PFSK-1 (cell line): ENCODE data around the gene DGKI.

ENCODE experiments used
- POLR2AphosphoS5 ChIP-seq: IDR thresholded peaks from 2 replicates; pipeline ENCODE4 v1.6.1; 2012; ENCODE audit warnings: low read depth, mild to moderate bottlenecking, control low read depth, low read length, moderate library complexity
- SIN3A ChIP-seq: IDR thresholded peaks from 2 replicates; pipeline ENCODE4 v1.6.1; 2012; ENCODE audit warnings: mild to moderate bottlenecking, low read length, moderate library complexity, borderline replicate concordance; ENCODE audit not compliant: insufficient read depth
- TAF1 ChIP-seq: IDR thresholded peaks from 2 replicates; pipeline ENCODE4 v1.6.1; 2012; ENCODE audit warnings: low read length, control low read depth, borderline replicate concordance; ENCODE audit not compliant: insufficient read depth
- TF ChIP-seq, protein P1 (sequence below), 2 experiments: IDR thresholded peaks; 2 replicates each; pipeline versions ENCODE4 v1.6.1 to v1.8.0; 2011 to 2012; ENCODE audit warnings: low read depth in 2 of 2, low read length in 2 of 2, control low read depth in 1 of 2, inconsistent platforms in 1 of 2, mild to moderate bottlenecking in 1 of 2, moderate library complexity in 1 of 2; ENCODE audit not compliant: insufficient read depth in 1 of 2

DNA sequence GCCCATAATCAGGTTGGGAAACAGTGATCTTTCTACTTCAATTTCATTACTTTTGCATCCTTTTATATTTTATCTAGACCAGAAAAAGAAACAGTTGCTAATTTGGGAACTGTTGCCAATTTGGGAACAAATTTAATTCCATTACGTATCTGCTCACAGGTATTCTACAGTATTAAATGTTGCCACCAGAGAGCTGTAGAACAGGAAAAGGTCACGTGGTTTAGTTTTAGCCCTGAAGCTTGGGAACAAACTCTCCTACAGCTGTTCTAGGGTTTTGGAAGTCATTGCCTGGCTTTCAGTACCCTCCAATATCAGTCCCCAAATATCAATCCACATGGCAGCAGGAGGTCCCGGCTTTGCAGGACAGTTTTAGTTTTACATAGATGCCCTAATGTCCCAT lies 172.7 kb downstream of the DGKI start:
- TF ChIP-seq POLR2AphosphoS5 (no peak), TAF1 (no peak), SIN3A (no peak)
- TF ChIP-seq, protein P1, sequence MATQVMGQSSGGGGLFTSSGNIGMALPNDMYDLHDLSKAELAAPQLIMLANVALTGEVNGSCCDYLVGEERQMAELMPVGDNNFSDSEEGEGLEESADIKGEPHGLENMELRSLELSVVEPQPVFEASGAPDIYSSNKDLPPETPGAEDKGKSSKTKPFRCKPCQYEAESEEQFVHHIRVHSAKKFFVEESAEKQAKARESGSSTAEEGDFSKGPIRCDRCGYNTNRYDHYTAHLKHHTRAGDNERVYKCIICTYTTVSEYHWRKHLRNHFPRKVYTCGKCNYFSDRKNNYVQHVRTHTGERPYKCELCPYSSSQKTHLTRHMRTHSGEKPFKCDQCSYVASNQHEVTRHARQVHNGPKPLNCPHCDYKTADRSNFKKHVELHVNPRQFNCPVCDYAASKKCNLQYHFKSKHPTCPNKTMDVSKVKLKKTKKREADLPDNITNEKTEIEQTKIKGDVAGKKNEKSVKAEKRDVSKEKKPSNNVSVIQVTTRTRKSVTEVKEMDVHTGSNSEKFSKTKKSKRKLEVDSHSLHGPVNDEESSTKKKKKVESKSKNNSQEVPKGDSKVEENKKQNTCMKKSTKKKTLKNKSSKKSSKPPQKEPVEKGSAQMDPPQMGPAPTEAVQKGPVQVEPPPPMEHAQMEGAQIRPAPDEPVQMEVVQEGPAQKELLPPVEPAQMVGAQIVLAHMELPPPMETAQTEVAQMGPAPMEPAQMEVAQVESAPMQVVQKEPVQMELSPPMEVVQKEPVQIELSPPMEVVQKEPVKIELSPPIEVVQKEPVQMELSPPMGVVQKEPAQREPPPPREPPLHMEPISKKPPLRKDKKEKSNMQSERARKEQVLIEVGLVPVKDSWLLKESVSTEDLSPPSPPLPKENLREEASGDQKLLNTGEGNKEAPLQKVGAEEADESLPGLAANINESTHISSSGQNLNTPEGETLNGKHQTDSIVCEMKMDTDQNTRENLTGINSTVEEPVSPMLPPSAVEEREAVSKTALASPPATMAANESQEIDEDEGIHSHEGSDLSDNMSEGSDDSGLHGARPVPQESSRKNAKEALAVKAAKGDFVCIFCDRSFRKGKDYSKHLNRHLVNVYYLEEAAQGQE (IDR thresholded peaks at IDR 0.05; ENCODE audit: insufficient read depth in 1 of 2, low read depth in 2 of 2, low read length in 2 of 2): no peak
